GM19438 (cell line): Measurements from ENCODE around the gene MS4A6E.
"Not testable (repeated sequence)": the region's sequence is repeated elsewhere in the genome, so short reads cannot be mapped to it uniquely, and the experiment has no call there.

Source experiments
- ATAC-seq: cut with Tn5 transposase; IDR thresholded peaks from one replicate; pipeline ENCODE4 v1.9.1; 2021; ENCODE audit warnings: low read depth; ENCODE audit not compliant: unreplicated experiment

Gene MS4A6E

GRCh38 chr11:60334005-60334620 is 7.1 kb downstream of the MS4A6E start:
- ATAC-seq = peak; percentile 70

- ATAC-seq = no peak
These were observed 9.8 kb downstream of the MS4A6E start for GRCh38 chr11:60336767-60337391.

- ATAC-seq = no peak
These were observed 11.0 kb downstream of the MS4A6E start for GRCh38 chr11:60338053-60338452.

- ATAC-seq = no peak
These were observed 12.3 kb downstream of the MS4A6E start for GRCh38 chr11:60339356-60339755.

- ATAC-seq = no peak
These were observed 16.1 kb downstream of the MS4A6E start for GRCh38 chr11:60343094-60343704.

- ATAC-seq = no peak
These were observed 17.1 kb downstream of the MS4A6E start for GRCh38 chr11:60344146-60344545.

- ATAC-seq = no peak
These were observed 18.4 kb downstream of the MS4A6E start for GRCh38 chr11:60345489-60345888.

GRCh38 chr11:60347084-60347797 is 20.2 kb downstream of the MS4A6E start:
- ATAC-seq = no peak

- ATAC-seq = no peak
These were observed 21.1 kb downstream of the MS4A6E start for GRCh38 chr11:60348116-60348515.

GRCh38 chr11:60349990-60350389 is 22.9 kb downstream of the MS4A6E start:
- no peak for ATAC-seq

- ATAC-seq = no peak
These were observed 30.7 kb downstream of the MS4A6E start for GRCh38 chr11:60357771-60358170.

- ATAC-seq = no peak
These were observed 33.6 kb downstream of the MS4A6E start for GRCh38 chr11:60360621-60361020.

- no peak for ATAC-seq
These were observed 35.2 kb downstream of the MS4A6E start for GRCh38 chr11:60362241-60362640.

GRCh38 chr11:60363542-60364470 is 36.8 kb downstream of the MS4A6E start:
- no peak for ATAC-seq

GRCh38 chr11:60366262-60366904 is 39.3 kb downstream of the MS4A6E start:
- not testable (repeated sequence) for ATAC-seq

GRCh38 chr11:60367009-60367408 is 40.0 kb downstream of the MS4A6E start:
- peak; percentile 68 for ATAC-seq

GRCh38 chr11:60367896-60368295 is 40.8 kb downstream of the MS4A6E start:
- no peak for ATAC-seq

GRCh38 chr11:60370252-60370810 is 43.3 kb downstream of the MS4A6E start:
- no peak for ATAC-seq

- ATAC-seq = no peak
These were observed 43.8 kb downstream of the MS4A6E start for GRCh38 chr11:60370811-60371298.
